Psoas muscle (tissue), 8 donors: Measurements from ENCODE around the gene TBATA. TPM values are rescaled to one million over a fixed set of nuclear protein-coding genes. Genes with fewer than 3 reads are reported as not detected.

Source experiments
- ATAC-seq, 4 donors: fragments of 200-7000 bp; cut with Tn5 transposase; one replicate each; pipeline ENCODE4 v1.9.1; 2020; ENCODE audit warnings: moderate library complexity in 3 of 4, mild to moderate bottlenecking in 2 of 4
- DNase-seq, 2 donors: peaks; one replicate each; pipeline ENCODE4 v3.0.0-alpha.2; 2020
- H3K27ac ChIP-seq: fragments of 200-600 bp; one replicate; pipeline ENCODE4 v1.8.0; 2022
- H3K27me3 ChIP-seq, 3 donors: fragments of 200-600 bp in 1 of 3; one replicate each; pipeline versions ENCODE4 v1.6.1 to v1.8.0; 2013 to 2022; ENCODE audit warnings: low read length in 2 of 3, mild to moderate bottlenecking in 2 of 3, moderate library complexity in 1 of 3; ENCODE audit not compliant: insufficient read depth in 3 of 3
- H3K36me3 ChIP-seq, 2 donors: fragments of 200-600 bp in 1 of 2; one replicate each; pipeline versions ENCODE4 v1.6.1 to v1.8.0; 2013 to 2022; ENCODE audit warnings: low read depth in 1 of 2, mild to moderate bottlenecking in 1 of 2, moderate library complexity in 1 of 2; ENCODE audit not compliant: insufficient read depth in 1 of 2
- H3K4me1 ChIP-seq: fragments of 200-600 bp; one replicate; pipeline ENCODE4 v1.8.0; 2022
- H3K4me3 ChIP-seq: fragments of 200-600 bp; one replicate; pipeline ENCODE4 v1.8.0; 2022; ENCODE audit warnings: mild to moderate bottlenecking
- H3K9me3 ChIP-seq: fragments of 200-600 bp; one replicate; pipeline ENCODE4 v1.8.0; 2022
- WGBS, 3 donors: extraction: QIAGEN DNeasy Blood & Tissue Kit; methylation state at CpG; one replicate each; pipeline versions ENCODE4 v1.1.6 to v1.1.7; 2013; 5-methylcytosine and 5-hydroxymethylcytosine counted together
- intact Hi-C, 2 donors: fragments of 100-400 bp; cut with DNase I; formaldehyde crosslinking; loops; one replicate each; pipeline versions ENCODE4 v1.11.0 to v1.14.2; 2022
- polyA plus RNA-seq, 3 donors: library from polyadenylated mRNA; stranded (reverse); fragments of 200-250 nt; gene quantifications; one replicate each; pipeline ENCODE4 v1.2.3, GENCODE V29; 2013
- total RNA-seq, 4 donors: library from RNA; stranded (reverse); fragmentation: NEBNext Ultra II Directional in 2 of 4; extraction: Animal tissue kit (Norgen Biotek cat#: 25700) in 2 of 4; gene quantifications; one replicate each; pipeline versions ENCODE4 v1.2.1 to v1.2.4, GENCODE V29; 2021 to 2023
- TF ChIP-seq, protein P1 (sequence below): fragments of 200-600 bp; IDR thresholded peaks from one replicate; pipeline ENCODE4 v1.8.0; 2022; ENCODE audit warnings: antibody characterized with exemption
- donor health status: healthy with polysubstance abuse.
- donor health status: DM: no; HTN: no; CAD: no; lungs with moderate emphysema.
- donor health status: Bipolar disorder and iron deficiency.
- donor health status: healthy.
- donor health status: DM: yes; HTN: yes; CAD: no.
- donor health status: DM: no; HTN: no; CAD: no.
- donor health status: DM: no; HTN: no; CAD: no.
- donor health status: DM: yes; HTN: yes; CAD: no.

The TBATA gene
- total and polyA plus RNA-seq, 7 donors, result not detected

GRCh38 chr10:70805619-70806215, 20.5 kb upstream of the TBATA start:
- Histone ChIP-seq H3K27ac (no peak overlapping the region), H3K4me3 (no peak overlapping the region), H3K36me3 (no peaks in the 10 kb centered on the region), H3K4me1 (no peaks in the 10 kb centered on the region), H3K9me3 (no peaks in the 10 kb centered on the region), H3K27me3 (no peaks in the 10 kb centered on the region)
- ATAC-seq (no peak), DNase-seq (no peak)
- TF ChIP-seq, protein P1, sequence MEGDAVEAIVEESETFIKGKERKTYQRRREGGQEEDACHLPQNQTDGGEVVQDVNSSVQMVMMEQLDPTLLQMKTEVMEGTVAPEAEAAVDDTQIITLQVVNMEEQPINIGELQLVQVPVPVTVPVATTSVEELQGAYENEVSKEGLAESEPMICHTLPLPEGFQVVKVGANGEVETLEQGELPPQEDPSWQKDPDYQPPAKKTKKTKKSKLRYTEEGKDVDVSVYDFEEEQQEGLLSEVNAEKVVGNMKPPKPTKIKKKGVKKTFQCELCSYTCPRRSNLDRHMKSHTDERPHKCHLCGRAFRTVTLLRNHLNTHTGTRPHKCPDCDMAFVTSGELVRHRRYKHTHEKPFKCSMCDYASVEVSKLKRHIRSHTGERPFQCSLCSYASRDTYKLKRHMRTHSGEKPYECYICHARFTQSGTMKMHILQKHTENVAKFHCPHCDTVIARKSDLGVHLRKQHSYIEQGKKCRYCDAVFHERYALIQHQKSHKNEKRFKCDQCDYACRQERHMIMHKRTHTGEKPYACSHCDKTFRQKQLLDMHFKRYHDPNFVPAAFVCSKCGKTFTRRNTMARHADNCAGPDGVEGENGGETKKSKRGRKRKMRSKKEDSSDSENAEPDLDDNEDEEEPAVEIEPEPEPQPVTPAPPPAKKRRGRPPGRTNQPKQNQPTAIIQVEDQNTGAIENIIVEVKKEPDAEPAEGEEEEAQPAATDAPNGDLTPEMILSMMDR, result no peak
- intact Hi-C loops, result no loop called here
- 87 to 97% (median 90%) methylated on average over 3 of the region's 3 CpGs for WGBS, 3 donors

- intact Hi-C loops, result no loop called here
- WGBS, 3 donors, result 74 to 85% (median 83%) methylated on average over 2 of the region's 2 CpGs
- H3K9me3 ChIP-seq, result no peaks in the 10 kb centered on the region
- DNase-seq, result no peak
- H3K36me3 ChIP-seq, result no peaks in the 10 kb centered on the region
- TF ChIP-seq, protein P1, result no peak
- H3K4me1 ChIP-seq, result no peaks in the 10 kb centered on the region
- no peaks in the 10 kb centered on the region for H3K27me3 ChIP-seq
- H3K4me3 ChIP-seq, result no peak overlapping the region
- no peak for ATAC-seq
- no peak overlapping the region for H3K27ac ChIP-seq
These were observed 19.2 kb upstream of the TBATA start for GRCh38 chr10:70804421-70804808.

GRCh38 chr10:70803775-70804420, 18.7 kb upstream of the TBATA start:
- Histone ChIP-seq H3K27me3 (no peaks in the 10 kb centered on the region), H3K9me3 (no peaks in the 10 kb centered on the region), H3K4me3 (no peak overlapping the region), H3K4me1 (no peaks in the 10 kb centered on the region), H3K36me3 (no peaks in the 10 kb centered on the region), H3K27ac (no peak overlapping the region)
- ATAC-seq, result no peak
- no peak for DNase-seq
- intact Hi-C loops, result no loop called here
- TF ChIP-seq, protein P1, result no peak
- WGBS, 3 donors, result 72 to 83% (median 81%) methylated on average over 2 of the region's 2 CpGs

DNA sequence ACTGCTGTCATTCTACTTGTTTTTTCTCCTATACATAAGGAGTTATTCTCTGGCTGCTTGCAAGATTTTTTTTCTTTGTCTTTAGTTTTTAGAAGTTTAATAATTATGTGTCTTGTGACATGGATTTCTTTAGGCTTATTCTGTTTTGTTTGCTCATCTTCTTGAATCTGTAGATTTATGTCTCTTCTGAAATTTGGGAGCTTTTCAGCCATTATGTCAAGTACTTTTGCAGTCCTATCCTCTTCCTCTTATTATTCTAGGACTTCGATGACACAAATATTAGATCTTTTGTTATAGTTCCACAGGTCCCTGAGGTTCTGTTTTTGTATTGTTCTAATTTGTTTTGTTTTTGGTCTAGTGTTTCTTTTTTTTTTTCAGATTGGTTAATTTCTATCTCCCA, 16.7 kb upstream of the TBATA start:
- Histone ChIP-seq H3K36me3 (no peaks in the 10 kb centered on the region), H3K27ac (no peak overlapping the region), H3K4me3 (no peak overlapping the region), H3K27me3 (no peaks in the 10 kb centered on the region), H3K4me1 (no peaks in the 10 kb centered on the region), H3K9me3 (no peaks in the 10 kb centered on the region)
- TF ChIP-seq, protein P1, result no peak
- DNase-seq, result no peak
- no peak for ATAC-seq
- intact Hi-C loops, result no loop called here
- WGBS, 3 donors, result 68 to 89% (median 81%) methylated on average over 1 of the region's 1 CpG

DNA sequence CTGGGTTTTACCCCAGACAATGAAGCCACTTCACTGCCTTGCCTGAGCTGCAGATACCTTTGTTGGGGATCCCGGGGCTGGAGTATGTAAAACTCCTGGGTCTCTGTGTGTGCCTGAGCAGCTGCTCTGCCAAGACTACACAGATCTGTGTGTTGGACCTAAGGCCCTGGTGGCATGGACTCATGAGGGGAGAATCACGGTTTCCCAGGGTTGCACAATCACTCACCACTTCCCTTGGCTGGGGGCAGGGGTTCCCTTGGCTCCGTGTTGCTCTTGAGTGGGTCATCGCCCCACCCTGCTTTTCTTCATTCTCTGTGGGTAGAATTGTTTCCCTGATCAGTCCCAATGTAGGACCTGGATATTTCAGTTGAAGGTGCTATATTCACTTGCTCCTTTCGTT, 13.9 kb upstream of the TBATA start:
- TF ChIP-seq, protein P1, result no peak
- DNase-seq, result no peak
- no peaks in the 10 kb centered on the region for H3K27me3 ChIP-seq
- WGBS, 3 donors, result 79 to 82% (median 82%) methylated on average over 5 of the region's 5 CpGs
- intact Hi-C loops, result no loop called here
- H3K4me1 ChIP-seq, result no peaks in the 10 kb centered on the region
- H3K9me3 ChIP-seq, result no peaks in the 10 kb centered on the region
- no peaks in the 10 kb centered on the region for H3K36me3 ChIP-seq
- no peak overlapping the region for H3K27ac ChIP-seq
- ATAC-seq, result no peak
- H3K4me3 ChIP-seq, result no peak overlapping the region
